B cell (primary cell): ENCODE results near the gene HTRA3. TPM values are rescaled to one million over a fixed set of nuclear protein-coding genes. Genes with fewer than 3 reads are reported as not detected.

Experiments
- ATAC-seq: fragments of 200-7000 bp; cut with Tn5 transposase; one replicate; pipeline ENCODE4 v1.10.0; 2021; ENCODE audit warnings: low read depth, mild to moderate bottlenecking, moderate number of reproducible peaks, moderate library complexity
- CTCF ChIA-PET: fragments of 350-600 bp; sonication (Branson Sonifier 250); formaldehyde crosslinking; loops from one replicate; lab custom pipeline; 2021; ENCODE audit warnings: antibody characterized with exemption, inconsistent platforms; lab: Charles Lee
- POLR2A ChIA-PET: fragments of 350-600 bp; sonication (Branson Sonifier 250); formaldehyde crosslinking; loops from one replicate; lab custom pipeline; 2021; ENCODE audit warnings: antibody characterized with exemption; lab: Charles Lee
- DNase-seq: peaks from one replicate; pipeline ENCODE4 v3.0.0; 2013
- H2AFZ ChIP-seq: 2 replicates; pipeline ENCODE4 v1.6.1; 2012; ENCODE audit warnings: mild to moderate bottlenecking, low read depth, low read length; ENCODE audit not compliant: insufficient read depth, poor library complexity, severe bottlenecking
- H3K27ac ChIP-seq, 2 donors: 1 replicate in 1 of 2; 2 replicates in 1 of 2; pipeline ENCODE4 v1.5.1; 2012 to 2013; ENCODE audit warnings: low read length in 2 of 2, mild to moderate bottlenecking in 2 of 2, moderate library complexity in 1 of 2
- H3K27me3 ChIP-seq, 4 experiments: fragments of 200-600 bp in 1 of 4; sonication (generic) in 1 of 4; replicated peaks in 1 of 4; 1 replicate in 2 of 4; 2 replicates in 2 of 4; pipeline versions ENCODE4 v1.6.1 to v1.7.0; 2013 to 2016; ENCODE audit warnings: low read length in 3 of 4, mild to moderate bottlenecking in 2 of 4, mixed read lengths in 1 of 4, moderate library complexity in 1 of 4; ENCODE audit not compliant: insufficient read depth in 4 of 4, control insufficient read depth in 3 of 4; ENCODE audit errors: control extremely low read depth in 1 of 4
- H3K36me3 ChIP-seq, 2 experiments: replicated peaks in 1 of 2; 1 replicate in 1 of 2; 2 replicates in 1 of 2; pipeline versions ENCODE4 v1.6.1 to v1.7.1; 2013; ENCODE audit warnings: low read length in 1 of 2; ENCODE audit not compliant: insufficient read depth in 2 of 2, control insufficient read depth in 1 of 2; ENCODE audit errors: control extremely low read depth in 1 of 2, extremely low read depth in 1 of 2
- H3K4me1 ChIP-seq, 2 donors: fragments of 200-600 bp in 1 of 2; sonication (generic) in 1 of 2; 1 replicate in 1 of 2; 2 replicates in 1 of 2; pipeline versions ENCODE4 v1.5.1 to v1.6.1; 2013 to 2017; ENCODE audit warnings: low read length in 2 of 2; ENCODE audit not compliant: control insufficient read depth in 2 of 2, insufficient read depth in 2 of 2
- H3K4me2 ChIP-seq: replicated peaks from 2 replicates; pipeline ENCODE3; 2012; ENCODE audit warnings: mild to moderate bottlenecking, low read depth, low read length; ENCODE audit not compliant: poor library complexity, severe bottlenecking
- H3K4me3 ChIP-seq, 5 experiments: fragments of 200-600 bp in 1 of 5; sonication (generic) in 1 of 5; 1 replicate in 3 of 5; 2 replicates in 2 of 5; pipeline versions ENCODE4 v1.5.1 to v1.7.0; 2011 to 2016; ENCODE audit warnings: low read length in 4 of 5, mild to moderate bottlenecking in 4 of 5, low read depth in 2 of 5, control low read depth in 1 of 5, moderate library complexity in 1 of 5; ENCODE audit not compliant: insufficient read depth in 1 of 5; ENCODE audit errors: control extremely low read depth in 1 of 5, extremely low read depth in 1 of 5
- H3K79me2 ChIP-seq: fragments of 200-600 bp; sonication (generic); one replicate; pipeline ENCODE4 v1.6.0; 2016; ENCODE audit warnings: low read length; ENCODE audit not compliant: control insufficient read depth, insufficient read depth
- H3K9ac ChIP-seq: fragments of 200-600 bp; sonication (generic); 2 replicates; pipeline ENCODE4 v1.6.1; 2017; ENCODE audit warnings: mild to moderate bottlenecking, low read length, moderate library complexity
- H3K9me3 ChIP-seq, 3 donors: one replicate each; pipeline versions ENCODE4 v1.6.1 to v1.7.1; 2013; ENCODE audit warnings: low read length in 2 of 3; ENCODE audit not compliant: control insufficient read depth in 2 of 3, insufficient read depth in 1 of 3; ENCODE audit errors: control extremely low read depth in 1 of 3
- H4K20me1 ChIP-seq: 2 replicates; pipeline ENCODE4 v1.6.0; 2012; ENCODE audit warnings: mild to moderate bottlenecking, low read length; ENCODE audit not compliant: insufficient read depth, control insufficient read depth, poor library complexity, severe bottlenecking
- H3K27ac Mint-ChIP-seq: one replicate; pipeline ENCODE4 v1.8.0; 2021; ENCODE audit warnings: mixed read lengths
- H3K27me3 Mint-ChIP-seq: one replicate; pipeline ENCODE4 v1.8.0; 2021; ENCODE audit warnings: mixed read lengths
- H3K4me1 Mint-ChIP-seq: one replicate; pipeline ENCODE4 v1.8.0; 2021; ENCODE audit warnings: mixed read lengths
- H3K4me3 Mint-ChIP-seq: one replicate; pipeline ENCODE4 v1.8.0; 2021; ENCODE audit warnings: mixed read lengths
- H3K9me3 Mint-ChIP-seq: one replicate; pipeline ENCODE4 v1.8.0; 2022; ENCODE audit warnings: mixed read lengths; ENCODE audit not compliant: insufficient read depth
- EZH2 ChIP-seq: IDR thresholded peaks from 2 replicates; pipeline ENCODE4 v1.6.1; 2012; ENCODE audit warnings: borderline replicate concordance, low read depth, mild to moderate bottlenecking, moderate library complexity, low read length; ENCODE audit not compliant: insufficient read depth, poor library complexity, severe bottlenecking
- WGBS: methylation state at CpG from one replicate; pipeline ENCODE4 v1.1.5; 2013; ENCODE audit warnings: missing lambda C conversion rate; ENCODE audit not compliant: insufficient coverage; 5-methylcytosine and 5-hydroxymethylcytosine counted together
- intact Hi-C: fragments of 100-400 bp; cut with micrococcal nuclease; formaldehyde crosslinking; loops from one replicate; pipeline ENCODE4 v1.10.0; 2022
- polyA plus RNA-seq: library from polyadenylated mRNA; depleted of rRNA; stranded (reverse); fragments of >200 nt; gene quantifications from 2 replicates; pipeline ENCODE4 v1.2.3, GENCODE V29; 2012
- total RNA-seq, 2 donors: library from RNA; stranded (reverse); fragments of 120-200 nt in 1 of 2; gene quantifications; 1 replicate in 1 of 2; 2 replicates in 1 of 2; pipeline versions ENCODE4 v1.2.3 to v1.2.4, GENCODE V29; 2013 to 2022
- TF ChIP-seq, protein P1 (sequence below): fragments of 200-600 bp; IDR thresholded peaks from one replicate; pipeline ENCODE4 v1.8.0; 2022; ENCODE audit warnings: antibody characterized with exemption, mild to moderate bottlenecking

HTRA3 gene
- total and polyA plus RNA-seq, 2 donors (not counting 1 experiment from before 2014, with no cell fraction given) = not detected

DNA sequence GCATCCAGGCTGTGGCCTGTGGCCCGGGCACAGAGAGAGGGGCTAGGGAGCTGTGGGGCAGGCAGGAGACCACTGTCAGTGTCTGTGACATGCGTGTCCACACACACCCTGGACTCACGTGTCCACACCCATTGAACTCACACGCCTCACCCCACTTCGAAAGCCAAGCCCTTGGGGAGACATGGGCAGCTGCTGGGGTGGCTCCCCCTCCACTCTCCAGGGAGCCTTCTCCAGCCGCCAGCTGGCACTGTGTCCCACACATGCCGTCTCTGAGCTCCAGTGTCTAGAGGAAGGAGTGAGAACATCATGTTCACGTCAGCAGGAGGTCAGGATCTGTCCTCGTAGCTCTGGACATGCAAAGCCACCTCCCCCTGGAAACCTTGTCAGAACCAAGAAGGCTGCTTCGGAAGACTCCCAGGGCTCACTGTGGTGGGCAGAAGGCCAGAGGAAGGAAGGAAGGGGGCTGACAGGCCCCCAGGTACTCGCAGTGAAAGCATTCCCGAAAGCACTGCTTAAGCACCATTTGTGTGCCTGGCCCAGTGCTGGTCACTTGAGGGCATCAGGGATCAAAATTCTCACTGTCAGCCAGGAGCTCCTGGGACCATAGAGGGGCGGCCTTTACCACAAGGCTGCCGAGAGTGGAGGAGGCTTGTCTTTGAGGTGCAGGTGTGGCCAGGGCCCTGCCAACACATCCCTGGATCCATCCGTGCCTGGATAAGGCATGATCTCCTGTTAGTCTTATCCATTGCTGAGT lies 61.4 kb downstream of the HTRA3 start:
- no peaks in the 10 kb centered on the region for H3K4me1 ChIP-seq
- H3K79me2 ChIP-seq = no peaks in the 10 kb centered on the region
- Mint-ChIP-seq H3K9me3 (peaks cover 2% of the 10 kb centered on the region), H3K27me3 (no peaks in the 10 kb centered on the region), H3K4me3 (no peak overlapping the region), H3K27ac (no peak overlapping the region), H3K4me1 (no peaks in the 10 kb centered on the region)
- DNase-seq = no peak
- H3K27me3 ChIP-seq = no peaks in the 10 kb centered on the region
- no peak for ATAC-seq
- H3K36me3 ChIP-seq = no peaks in the 10 kb centered on the region
- H3K4me2 ChIP-seq = no peak overlapping the region
- no peak for TF ChIP-seq EZH2
- TF ChIP-seq, protein P1, sequence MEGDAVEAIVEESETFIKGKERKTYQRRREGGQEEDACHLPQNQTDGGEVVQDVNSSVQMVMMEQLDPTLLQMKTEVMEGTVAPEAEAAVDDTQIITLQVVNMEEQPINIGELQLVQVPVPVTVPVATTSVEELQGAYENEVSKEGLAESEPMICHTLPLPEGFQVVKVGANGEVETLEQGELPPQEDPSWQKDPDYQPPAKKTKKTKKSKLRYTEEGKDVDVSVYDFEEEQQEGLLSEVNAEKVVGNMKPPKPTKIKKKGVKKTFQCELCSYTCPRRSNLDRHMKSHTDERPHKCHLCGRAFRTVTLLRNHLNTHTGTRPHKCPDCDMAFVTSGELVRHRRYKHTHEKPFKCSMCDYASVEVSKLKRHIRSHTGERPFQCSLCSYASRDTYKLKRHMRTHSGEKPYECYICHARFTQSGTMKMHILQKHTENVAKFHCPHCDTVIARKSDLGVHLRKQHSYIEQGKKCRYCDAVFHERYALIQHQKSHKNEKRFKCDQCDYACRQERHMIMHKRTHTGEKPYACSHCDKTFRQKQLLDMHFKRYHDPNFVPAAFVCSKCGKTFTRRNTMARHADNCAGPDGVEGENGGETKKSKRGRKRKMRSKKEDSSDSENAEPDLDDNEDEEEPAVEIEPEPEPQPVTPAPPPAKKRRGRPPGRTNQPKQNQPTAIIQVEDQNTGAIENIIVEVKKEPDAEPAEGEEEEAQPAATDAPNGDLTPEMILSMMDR = no peak
- H3K9ac ChIP-seq = no peak overlapping the region
- H2AFZ ChIP-seq = no peak overlapping the region
- ChIA-PET POLR2A (no interaction called here), CTCF (no interaction called here)
- no peaks in the 10 kb centered on the region for H4K20me1 ChIP-seq
- intact Hi-C loops = no loop called here
- WGBS = 75% methylated on average over 12 of the region's 15 CpGs
- no peak overlapping the region for H3K4me3 ChIP-seq
- H3K9me3 ChIP-seq = peaks cover 0 to 33% (median 3%) of the 10 kb centered on the region in 3 donors
- H3K27ac ChIP-seq = no peak overlapping the region

DNA sequence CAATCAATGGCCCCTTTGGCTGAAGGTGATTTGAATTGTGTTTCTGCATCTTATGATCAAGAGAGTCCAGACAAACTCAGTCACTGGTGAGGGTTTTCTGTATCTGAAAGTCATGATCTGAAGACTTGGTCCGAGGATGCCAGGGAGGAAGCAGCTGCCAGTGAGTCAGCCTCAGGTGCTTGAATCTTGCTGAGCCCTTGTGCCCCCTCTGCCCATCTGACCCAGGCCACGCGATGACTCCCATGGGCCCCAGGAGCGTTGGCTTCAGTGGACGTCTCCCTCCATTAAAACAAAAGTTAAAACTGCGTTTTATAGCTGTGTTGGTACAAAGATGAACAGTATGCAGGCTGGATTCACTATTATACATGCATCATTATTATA lies 62.0 kb downstream of the HTRA3 start:
- Histone ChIP-seq H3K79me2 (no peaks in the 10 kb centered on the region), H3K9ac (no peak overlapping the region), H3K4me3 (no peak overlapping the region), H2AFZ (no peak overlapping the region), H3K27me3 (no peaks in the 10 kb centered on the region), H4K20me1 (no peaks in the 10 kb centered on the region), H3K36me3 (no peaks in the 10 kb centered on the region), H3K4me1 (no peaks in the 10 kb centered on the region), H3K4me2 (no peak overlapping the region), H3K27ac (no peak overlapping the region), H3K9me3 (peaks cover 0 to 35% (median 6%) of the 10 kb centered on the region in 3 donors)
- peaks cover 5% of the 10 kb centered on the region for H3K9me3 Mint-ChIP-seq
- H3K27me3 Mint-ChIP-seq = no peaks in the 10 kb centered on the region
- WGBS = 20% methylated on average over 1 of the region's 6 CpGs
- H3K27ac Mint-ChIP-seq = no peak overlapping the region
- H3K4me1 Mint-ChIP-seq = no peaks in the 10 kb centered on the region
- no peak overlapping the region for H3K4me3 Mint-ChIP-seq
- POLR2A ChIA-PET = no interaction called here
- intact Hi-C loops = no loop called here
- no peak for DNase-seq
- no peak for ATAC-seq
- TF ChIP-seq, protein P1 = no peak
- no peak for TF ChIP-seq EZH2
- CTCF ChIA-PET = no interaction called here
